ENCODE data around the gene MYH3. TPM values are rescaled to one million over a fixed set of nuclear protein-coding genes. Genes with fewer than 3 reads are reported as not detected.

Gene MYH3
- total RNA-seq, 1 experiment from 2014 or later, result 2.4 TPM

- Histone ChIP-seq H3K27me3 (replicated peaks; ENCODE audit: control insufficient read depth, insufficient read depth, low read length) (no peaks in the 10 kb centered on the region), H3K4me3 (ENCODE audit: low read depth, low read length) (no peak overlapping the region), H3K9me3 (no peaks in the 10 kb centered on the region), H3K4me1 (no peaks in the 10 kb centered on the region), H3K36me3 (ENCODE audit: control insufficient read depth, insufficient read depth, low read length) (no peaks in the 10 kb centered on the region)
- ChIA-PET CTCF (no interaction called here), POLR2A (no interaction called here)
- DNase-seq, result no peak
- intact Hi-C loops (cut with micrococcal nuclease; ENCODE audit: unreplicated experiment), result no loop called here
- Mint-ChIP-seq H3K27ac (ENCODE audit: unreplicated experiment) (no peak overlapping the region), H3K27me3 (ENCODE audit: insufficient read depth, unreplicated experiment) (no peaks in the 10 kb centered on the region), H3K9me3 (ENCODE audit: unreplicated experiment) (no peaks in the 10 kb centered on the region), H3K36me3 (ENCODE audit: insufficient read depth, unreplicated experiment) (no peaks in the 10 kb centered on the region), H3K4me3 (ENCODE audit: unreplicated experiment) (no peak overlapping the region), H3K4me1 (ENCODE audit: low read depth, unreplicated experiment) (no peaks in the 10 kb centered on the region)
- no TSS peak for BruUV-seq (replicated peaks)
- no peak for TF ChIP-seq CTCF (IDR thresholded peaks at IDR 0.05; ENCODE audit: insufficient read depth in 1 of 2, low read depth in 1 of 2, low read length in 1 of 2, severe bottlenecking in 1 of 2, unreplicated experiment in 1 of 2)
These were observed 27.4 kb downstream of the MYH3 start for GRCh38 chr17:10629706-10630105.

GRCh38 chr17:10628756-10629155 lies 28.4 kb downstream of the MYH3 start:
- no peak overlapping the region for H3K4me3 ChIP-seq (ENCODE audit: low read depth, low read length)
- no TSS peak for BruUV-seq (replicated peaks)
- no peaks in the 10 kb centered on the region for H3K36me3 ChIP-seq (ENCODE audit: control insufficient read depth, insufficient read depth, low read length)
- H3K9me3 Mint-ChIP-seq (ENCODE audit: unreplicated experiment), result no peaks in the 10 kb centered on the region
- CTCF ChIA-PET, result no interaction called here
- no peaks in the 10 kb centered on the region for H3K27me3 ChIP-seq (replicated peaks; ENCODE audit: control insufficient read depth, insufficient read depth, low read length)
- no peaks in the 10 kb centered on the region for H3K4me1 Mint-ChIP-seq (ENCODE audit: low read depth, unreplicated experiment)
- H3K4me1 ChIP-seq, result no peaks in the 10 kb centered on the region
- H3K27ac Mint-ChIP-seq (ENCODE audit: unreplicated experiment), result no peak overlapping the region
- TF ChIP-seq CTCF (IDR thresholded peaks at IDR 0.05; ENCODE audit: insufficient read depth in 1 of 2, low read depth in 1 of 2, low read length in 1 of 2, severe bottlenecking in 1 of 2, unreplicated experiment in 1 of 2), result peak; percentile 17 to 21
- no peaks in the 10 kb centered on the region for H3K27me3 Mint-ChIP-seq (ENCODE audit: insufficient read depth, unreplicated experiment)
- POLR2A ChIA-PET, result no interaction called here
- no peaks in the 10 kb centered on the region for H3K9me3 ChIP-seq
- H3K4me3 Mint-ChIP-seq (ENCODE audit: unreplicated experiment), result no peak overlapping the region
- intact Hi-C loops (cut with micrococcal nuclease; ENCODE audit: unreplicated experiment), result no loop called here
- no peaks in the 10 kb centered on the region for H3K36me3 Mint-ChIP-seq (ENCODE audit: insufficient read depth, unreplicated experiment)
- DNase-seq, result no peak

- Mint-ChIP-seq H3K4me3 (ENCODE audit: unreplicated experiment) (no peak overlapping the region), H3K4me1 (ENCODE audit: low read depth, unreplicated experiment) (no peaks in the 10 kb centered on the region), H3K9me3 (ENCODE audit: unreplicated experiment) (no peaks in the 10 kb centered on the region), H3K27me3 (ENCODE audit: insufficient read depth, unreplicated experiment) (no peaks in the 10 kb centered on the region), H3K27ac (ENCODE audit: unreplicated experiment) (no peak overlapping the region), H3K36me3 (ENCODE audit: insufficient read depth, unreplicated experiment) (no peaks in the 10 kb centered on the region)
- Histone ChIP-seq H3K27me3 (replicated peaks; ENCODE audit: control insufficient read depth, insufficient read depth, low read length) (no peaks in the 10 kb centered on the region), H3K4me1 (no peaks in the 10 kb centered on the region), H3K9me3 (no peaks in the 10 kb centered on the region), H3K36me3 (ENCODE audit: control insufficient read depth, insufficient read depth, low read length) (no peaks in the 10 kb centered on the region), H3K4me3 (ENCODE audit: low read depth, low read length) (no peak overlapping the region)
- POLR2A ChIA-PET, result no interaction called here
- intact Hi-C loops (cut with micrococcal nuclease; ENCODE audit: unreplicated experiment), result no loop called here
- no peak for TF ChIP-seq CTCF (IDR thresholded peaks at IDR 0.05; ENCODE audit: insufficient read depth in 1 of 2, low read depth in 1 of 2, low read length in 1 of 2, severe bottlenecking in 1 of 2, unreplicated experiment in 1 of 2)
- no TSS peak for BruUV-seq (replicated peaks)
- CTCF ChIA-PET, result interaction anchor here (0.6 kb wide), 1 partner anchor 38 kb away, joined by 3 read pairs; no protein-coding TSS in a partner anchor
- DNase-seq, result no peak
These were observed 30.7 kb downstream of the MYH3 start for GRCh38 chr17:10626390-10626789.

Data from Caco-2 (cell line).